NCI-H2107 treated with DMSO at 0.1 percent for 48 hours (cell line): ENCODE results near the gene SUSD4.

ENCODE experiments used
- DNase-seq: peaks from one replicate; lab custom pipeline; 2025; ENCODE audit not compliant: unreplicated experiment; lab: John Stamatoyannopoulos, UW

Gene SUSD4

GRCh38 chr1:223358826-223359225, 5.2 kb downstream of the SUSD4 start:
- DNase-seq: no peak

- no peak for DNase-seq
Observed at GRCh38 chr1:223355699-223356098, 8.3 kb downstream of the SUSD4 start.

- DNase-seq: no peak
Observed at GRCh38 chr1:223353939-223354338, 10.0 kb downstream of the SUSD4 start.

- DNase-seq: no peak
Observed at GRCh38 chr1:223352944-223353343, 11.0 kb downstream of the SUSD4 start.

- no peak for DNase-seq
Observed at GRCh38 chr1:223350361-223350908, 13.5 kb downstream of the SUSD4 start.

- DNase-seq: no peak
Observed at GRCh38 chr1:223349241-223349640, 14.7 kb downstream of the SUSD4 start.

- no peak for DNase-seq
Observed at GRCh38 chr1:223348439-223348838, 15.5 kb downstream of the SUSD4 start.

- DNase-seq: no peak
Observed at GRCh38 chr1:223347583-223347982, 16.4 kb downstream of the SUSD4 start.

GRCh38 chr1:223346311-223346710, 17.7 kb downstream of the SUSD4 start:
- no peak for DNase-seq

GRCh38 chr1:223345720-223346119, 18.3 kb downstream of the SUSD4 start:
- DNase-seq: no peak

- no peak for DNase-seq
Observed at GRCh38 chr1:223344491-223344890, 19.5 kb downstream of the SUSD4 start.

- no peak for DNase-seq
Observed at GRCh38 chr1:223343692-223344091, 20.3 kb downstream of the SUSD4 start.

GRCh38 chr1:223341121-223341520, 22.9 kb downstream of the SUSD4 start:
- DNase-seq: no peak

GRCh38 chr1:223340637-223341036, 23.3 kb downstream of the SUSD4 start:
- DNase-seq: no peak

GRCh38 chr1:223339861-223340260, 24.1 kb downstream of the SUSD4 start:
- DNase-seq: no peak

- no peak for DNase-seq
Observed at GRCh38 chr1:223338811-223339746, 24.9 kb downstream of the SUSD4 start.

GRCh38 chr1:223337174-223337869, 26.7 kb downstream of the SUSD4 start:
- peak; percentile 51 for DNase-seq

GRCh38 chr1:223334156-223334555, 29.8 kb downstream of the SUSD4 start:
- no peak for DNase-seq

- no peak for DNase-seq
Observed at GRCh38 chr1:223332997-223333396, 31.0 kb downstream of the SUSD4 start.

- DNase-seq: no peak
Observed at GRCh38 chr1:223331929-223332328, 32.0 kb downstream of the SUSD4 start.

- DNase-seq: no peak
Observed at GRCh38 chr1:223331301-223331700, 32.7 kb downstream of the SUSD4 start.

- no peak for DNase-seq
Observed at GRCh38 chr1:223330466-223330865, 33.5 kb downstream of the SUSD4 start.
